Stimulated activated effector memory CD8-positive, alpha-beta T cell treated with anti-CD3 and anti-CD28 coated beads, Interleukin-12 subunit alpha, Interleukin-12 subunit beta, amount 100 ng/mL, for 72 hours (primary cell): ENCODE data around the gene TICAM2.

ENCODE experiments used
- ATAC-seq: fragments of 150-1000 bp; cut with Tn5 transposase; 2 replicates; pipeline ENCODE4 v1.10.0; 2021
- DNase-seq, 2 donors: peaks; one replicate each; pipeline ENCODE4 v3.0.0; 2021 to 2022; ENCODE audit warnings: low spot score in 2 of 2
- H3K27ac Mint-ChIP-seq: one replicate; pipeline ENCODE4 v1.8.0; 2022; ENCODE audit warnings: mild to moderate bottlenecking, mixed read lengths
- H3K36me3 Mint-ChIP-seq: one replicate; pipeline ENCODE4 v1.8.0; 2022; ENCODE audit warnings: mild to moderate bottlenecking, mixed read lengths
- H3K4me1 Mint-ChIP-seq: one replicate; pipeline ENCODE4 v1.8.0; 2022; ENCODE audit warnings: mixed read lengths
- H3K4me3 Mint-ChIP-seq: one replicate; pipeline ENCODE4 v1.8.0; 2022; ENCODE audit warnings: mild to moderate bottlenecking, mixed read lengths
- H3K9me3 Mint-ChIP-seq: one replicate; pipeline ENCODE4 v1.8.0; 2022; ENCODE audit warnings: mixed read lengths

The TICAM2 gene

GRCh38 chr5:115558388-115558956, 43.8 kb downstream of the TICAM2 start:
- Mint-ChIP-seq H3K4me3 (no peak overlapping the region), H3K4me1 (no peaks in the 10 kb centered on the region), H3K9me3 (no peaks in the 10 kb centered on the region), H3K36me3 (no peaks in the 10 kb centered on the region), H3K27ac (no peak overlapping the region)
- DNase-seq (no peak), ATAC-seq (no peak)

DNA sequence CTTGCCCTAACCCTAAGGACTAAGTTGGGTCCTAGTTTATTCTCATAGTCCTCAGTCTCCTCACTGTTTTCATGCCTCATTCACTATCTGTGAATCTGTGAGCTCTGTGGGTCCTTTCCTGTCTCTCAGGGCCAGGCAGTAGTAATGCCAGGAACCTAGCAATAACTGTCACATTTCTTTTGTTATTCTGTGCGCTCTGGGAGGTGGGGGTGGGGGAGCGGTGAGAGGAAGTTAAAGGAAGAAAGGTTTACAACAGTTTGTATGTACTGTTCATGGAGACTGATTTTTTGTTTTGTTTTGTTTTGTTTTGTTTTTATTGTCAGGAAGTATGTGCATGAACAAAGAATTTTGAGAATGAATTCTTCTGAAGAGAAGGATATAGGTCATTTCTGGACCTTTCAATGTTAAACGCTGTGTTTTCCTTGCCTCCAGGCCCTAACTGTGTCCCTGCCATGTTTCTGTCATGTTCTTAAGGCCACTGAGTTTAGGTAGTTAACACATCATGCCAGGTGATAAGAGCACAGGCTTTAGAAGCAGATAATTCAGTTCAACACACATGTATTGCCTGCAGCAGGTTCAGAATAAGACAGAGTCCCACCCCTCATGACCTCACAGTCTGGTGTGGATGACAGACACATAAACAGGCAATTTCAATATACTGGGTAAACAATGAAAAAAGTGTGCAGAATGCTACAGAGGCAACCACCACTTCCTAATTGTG, 44.5 kb downstream of the TICAM2 start:
- DNase-seq, result no peak
- no peak overlapping the region for H3K4me3 Mint-ChIP-seq
- H3K9me3 Mint-ChIP-seq, result no peaks in the 10 kb centered on the region
- H3K27ac Mint-ChIP-seq, result no peak overlapping the region
- H3K36me3 Mint-ChIP-seq, result no peaks in the 10 kb centered on the region
- H3K4me1 Mint-ChIP-seq, result no peaks in the 10 kb centered on the region
- no peak for ATAC-seq

DNA sequence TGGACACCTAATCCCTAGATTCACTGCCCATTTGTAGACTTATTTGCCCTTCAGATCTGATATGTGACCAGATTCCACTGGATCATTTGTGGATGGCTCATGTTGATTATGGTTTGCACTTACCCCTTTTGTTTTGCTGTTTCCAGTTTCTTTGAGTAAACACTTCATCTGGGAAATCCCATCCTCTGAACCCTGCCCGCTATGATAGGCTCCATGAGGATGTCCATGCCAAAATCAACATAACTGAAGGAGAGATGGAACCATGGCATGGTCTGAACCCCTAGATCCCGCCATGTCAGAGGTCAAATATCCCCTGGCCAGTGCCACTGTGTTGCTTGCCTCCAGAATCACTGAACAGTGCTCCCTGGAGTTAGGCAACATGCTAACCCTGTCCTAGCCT, 46.0 kb downstream of the TICAM2 start:
- no peaks in the 10 kb centered on the region for H3K9me3 Mint-ChIP-seq
- no peak overlapping the region for H3K4me3 Mint-ChIP-seq
- DNase-seq (no peak), ATAC-seq (no peak)
- no peaks in the 10 kb centered on the region for H3K36me3 Mint-ChIP-seq
- no peaks in the 10 kb centered on the region for H3K4me1 Mint-ChIP-seq
- no peak overlapping the region for H3K27ac Mint-ChIP-seq

DNA sequence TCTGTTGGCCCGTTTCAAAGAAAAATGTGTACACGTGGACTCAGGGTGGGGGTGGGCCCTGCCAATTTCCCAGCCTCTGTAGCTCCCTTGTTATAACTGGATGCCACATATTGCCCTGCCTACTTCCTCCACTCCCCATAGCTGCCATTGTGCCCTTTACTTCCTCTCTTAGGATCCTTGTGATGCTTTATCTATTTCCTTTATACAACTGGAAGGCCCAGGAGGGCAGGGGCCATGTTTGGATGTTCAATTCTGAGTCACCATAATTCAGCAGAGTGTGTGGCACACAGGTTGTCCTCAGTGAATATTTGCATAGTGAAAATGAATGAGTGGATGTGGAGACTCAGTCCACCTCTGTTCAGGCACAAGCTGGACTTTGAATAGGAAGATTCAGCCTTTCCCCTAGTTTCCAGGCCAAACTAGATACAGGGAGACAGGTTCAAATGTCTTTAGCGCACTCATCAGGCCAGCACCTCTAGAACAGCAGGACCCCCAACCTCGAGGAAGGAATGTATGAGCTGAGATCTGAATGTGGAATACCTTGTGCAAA, 47.1 kb downstream of the TICAM2 start:
- Mint-ChIP-seq H3K27ac (no peak overlapping the region), H3K4me3 (no peak overlapping the region), H3K9me3 (no peaks in the 10 kb centered on the region), H3K4me1 (no peaks in the 10 kb centered on the region), H3K36me3 (no peaks in the 10 kb centered on the region)
- ATAC-seq (no peak), DNase-seq (no peak)

DNA sequence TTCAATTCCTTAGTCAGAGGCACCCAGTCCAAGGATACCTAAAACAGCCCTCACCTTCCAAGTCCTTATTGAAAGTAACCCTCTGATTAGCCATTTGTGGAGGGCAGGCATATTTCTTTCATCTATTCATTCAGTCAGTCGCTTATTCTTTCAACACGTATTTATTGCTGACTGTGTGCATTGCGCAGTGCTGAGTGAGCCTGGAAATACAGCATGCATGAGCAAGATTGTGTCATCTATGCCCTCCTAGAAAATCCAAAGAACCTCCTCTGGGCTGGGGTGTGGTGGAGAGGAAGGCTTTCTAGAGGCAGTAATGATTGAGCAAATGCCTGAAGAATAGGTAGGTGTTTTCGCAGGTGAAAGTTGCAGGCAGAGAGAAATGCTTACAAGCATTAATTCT, 49.2 kb downstream of the TICAM2 start:
- Mint-ChIP-seq H3K36me3 (no peaks in the 10 kb centered on the region), H3K27ac (no peak overlapping the region), H3K4me1 (no peaks in the 10 kb centered on the region), H3K9me3 (no peaks in the 10 kb centered on the region), H3K4me3 (no peak overlapping the region)
- ATAC-seq (no peak), DNase-seq (no peak)

DNA sequence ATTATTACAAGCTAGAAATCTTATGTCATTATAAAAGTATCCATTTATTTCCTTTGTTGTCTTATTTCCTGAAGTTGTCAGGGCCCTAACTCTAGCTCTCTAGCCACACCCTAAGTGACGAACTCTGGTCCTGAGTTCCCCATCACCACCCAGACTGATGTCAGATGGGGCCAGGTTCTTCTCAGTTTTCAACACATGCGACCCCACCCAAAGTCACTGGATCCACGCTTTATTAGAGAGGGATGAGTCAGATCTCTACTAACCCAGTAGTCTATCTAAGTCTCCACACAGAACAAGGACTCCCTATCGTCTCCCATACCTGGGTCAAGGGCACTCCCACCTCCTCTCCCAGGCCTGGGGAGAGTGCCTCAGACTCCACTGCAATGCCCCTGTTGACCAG, 50.9 kb downstream of the TICAM2 start:
- Mint-ChIP-seq H3K36me3 (no peaks in the 10 kb centered on the region), H3K4me1 (no peaks in the 10 kb centered on the region), H3K4me3 (no peak overlapping the region), H3K9me3 (no peaks in the 10 kb centered on the region), H3K27ac (peak overlapping the region; percentile 0)
- no peak for DNase-seq
- ATAC-seq, result peak; percentile 28

DNA sequence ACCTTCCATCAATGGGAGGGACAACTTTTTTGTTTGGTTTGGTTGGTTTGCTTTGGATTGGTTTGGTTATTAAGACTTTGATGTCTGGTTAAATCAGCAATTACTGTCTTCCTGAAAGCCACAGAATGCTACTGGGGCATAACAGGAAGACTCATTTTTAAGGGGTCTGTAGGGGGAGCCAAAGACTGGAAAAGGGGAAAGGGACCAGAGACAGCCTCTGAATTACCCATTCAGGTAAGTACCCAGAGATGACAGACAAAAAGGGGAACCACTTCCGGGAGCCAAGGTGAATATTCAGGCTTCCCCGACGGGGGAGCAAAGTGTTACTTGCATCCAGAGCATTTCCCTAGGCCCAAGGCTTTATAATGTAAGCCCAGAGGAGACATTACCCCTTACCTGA, 53.1 kb downstream of the TICAM2 start:
- Mint-ChIP-seq H3K36me3 (peaks cover 7% of the 10 kb centered on the region), H3K9me3 (no peaks in the 10 kb centered on the region), H3K4me1 (peaks cover 4% of the 10 kb centered on the region), H3K4me3 (no peak overlapping the region), H3K27ac (no peak overlapping the region)
- DNase-seq (no peak), ATAC-seq (no peak)

DNA sequence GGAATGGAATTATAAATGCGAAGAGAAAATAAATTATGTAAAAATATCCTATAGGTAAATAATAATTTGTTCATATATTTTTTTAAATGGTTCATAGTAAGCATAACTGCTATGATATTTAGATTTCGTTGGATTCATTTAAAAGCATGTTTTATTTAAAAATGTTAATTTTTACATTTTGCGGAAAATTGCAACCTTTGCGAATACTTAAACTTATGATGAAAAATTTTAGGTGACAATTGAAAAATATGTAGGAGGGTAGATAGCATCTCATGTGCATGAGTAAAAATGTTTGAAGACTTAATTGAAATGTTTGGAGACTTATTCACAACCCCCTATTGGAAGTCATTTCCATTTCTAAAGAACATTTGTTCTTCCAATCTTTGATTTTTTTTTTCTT, 53.6 kb downstream of the TICAM2 start:
- Mint-ChIP-seq H3K27ac (no peak overlapping the region), H3K9me3 (no peaks in the 10 kb centered on the region), H3K4me3 (no peak overlapping the region), H3K36me3 (peaks cover 12% of the 10 kb centered on the region), H3K4me1 (peaks cover 4% of the 10 kb centered on the region)
- DNase-seq (no peak), ATAC-seq (no peak)

DNA sequence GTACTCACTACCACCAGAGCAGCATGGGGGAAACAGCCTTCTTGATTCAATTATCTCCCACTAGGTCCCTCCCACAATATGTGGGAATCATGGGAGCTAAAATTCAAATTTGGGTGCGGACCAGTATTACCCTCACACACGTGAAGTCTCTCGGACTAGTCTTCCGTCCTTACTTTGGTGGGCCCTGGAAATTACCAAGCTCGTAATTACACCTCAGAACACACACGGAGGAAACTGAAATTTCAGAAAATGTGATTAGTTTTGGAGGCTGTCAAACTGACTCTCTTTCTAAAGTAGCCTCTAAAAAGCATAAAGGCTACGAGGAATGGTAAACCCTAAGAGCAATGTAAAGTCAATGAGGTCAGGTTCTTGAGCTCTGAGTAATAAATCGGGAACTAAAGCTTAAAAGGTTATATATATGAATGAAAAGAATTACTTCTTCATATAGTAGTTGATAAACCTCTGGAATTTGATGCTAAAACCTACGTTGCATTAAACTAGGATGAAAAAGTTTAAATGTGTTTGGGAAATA, 56.9 kb downstream of the TICAM2 start:
- DNase-seq (no peak), ATAC-seq (no peak)
- Mint-ChIP-seq H3K27ac (peak overlapping the region; percentile 97), H3K9me3 (no peaks in the 10 kb centered on the region), H3K4me1 (peaks cover 10% of the 10 kb centered on the region), H3K4me3 (peak overlapping the region; percentile 96), H3K36me3 (peaks cover 45% of the 10 kb centered on the region)

DNA sequence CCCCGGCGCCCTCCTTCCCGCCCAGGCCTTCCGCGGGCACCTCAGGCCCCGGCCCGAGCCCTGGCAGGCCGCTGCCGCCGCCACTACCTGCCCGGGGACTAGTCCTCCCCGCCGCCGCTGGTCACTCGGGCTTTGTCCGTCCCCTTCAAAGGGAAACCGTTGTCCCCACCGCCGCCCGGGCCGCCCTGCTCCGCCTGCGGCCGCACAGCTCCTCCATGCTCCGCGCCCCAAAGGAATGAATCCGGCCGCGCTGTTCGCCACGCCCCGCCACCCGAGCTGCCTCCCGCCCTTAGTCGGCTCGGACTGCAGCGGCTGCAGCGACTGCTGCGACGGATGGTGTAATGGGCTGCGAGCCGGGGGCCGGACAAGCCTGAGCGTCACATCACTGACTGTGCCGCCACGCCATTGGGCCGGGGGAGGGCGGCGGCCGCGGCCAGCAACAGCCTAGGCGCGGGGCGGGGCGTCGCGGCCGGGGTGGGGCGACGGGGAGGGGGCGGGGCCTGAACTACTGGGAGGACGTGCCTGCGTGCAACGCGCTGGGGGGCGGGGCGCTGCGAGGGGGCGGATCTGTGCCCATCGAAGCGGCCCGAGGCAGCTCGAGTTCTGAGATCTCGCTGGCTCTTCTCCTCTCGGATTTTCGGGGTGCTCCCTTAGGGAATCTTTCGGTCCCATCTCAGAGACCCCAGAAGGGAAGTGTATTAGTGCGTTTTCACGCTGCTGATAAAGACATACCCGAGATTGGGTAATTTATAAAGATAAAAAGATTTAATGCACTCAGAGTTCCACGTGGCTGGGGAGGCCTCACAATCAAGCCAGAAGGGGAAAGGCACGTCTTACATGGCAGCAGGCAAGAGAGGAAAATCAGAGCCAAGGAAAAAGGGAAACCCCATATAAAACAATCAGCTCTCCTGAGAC, 57.6 kb downstream of the TICAM2 start, which contains the start of gene FEM1C:
FEM1C (minus strand) TSS at position 340 of the 915 bp plus-strand sequence. CDS start 1,282 bp downstream, outside the sequence.
- peak within 1 kb of the TSS; percentile 96 for H3K4me3 Mint-ChIP-seq
- H3K27ac Mint-ChIP-seq, result peak within 1 kb of the TSS; percentile 97
- peaks cover 52% of the 10 kb centered on the region for H3K36me3 Mint-ChIP-seq
- H3K4me1 Mint-ChIP-seq, result peaks cover 17% of the 10 kb centered on the region
- ATAC-seq, result peak; percentile 98
- H3K9me3 Mint-ChIP-seq, result no peaks in the 10 kb centered on the region
- DNase-seq, result peak; percentile 94 to 96

DNA sequence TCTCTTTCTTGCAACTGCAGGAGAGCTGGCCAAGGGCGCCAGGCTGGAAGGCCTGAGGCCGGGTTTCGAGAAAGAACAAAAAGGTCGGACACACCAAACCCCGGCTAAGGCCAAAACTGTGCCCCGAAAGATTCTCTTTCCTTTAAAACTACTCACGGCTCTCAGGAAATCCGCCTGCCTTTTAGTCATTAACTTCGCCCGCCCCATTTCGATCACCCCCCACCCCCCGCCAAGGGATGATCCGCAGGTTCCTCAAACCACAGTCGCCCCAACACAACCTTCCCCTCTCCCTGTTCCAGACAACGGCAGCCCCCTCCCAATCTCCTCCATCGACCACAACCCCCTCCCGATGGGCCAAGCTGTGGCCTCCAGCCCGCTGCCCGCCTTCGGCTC, 58.2 kb downstream of the TICAM2 start:
- Mint-ChIP-seq H3K9me3 (no peaks in the 10 kb centered on the region), H3K4me3 (peak overlapping the region; percentile 96), H3K27ac (peak overlapping the region; percentile 97), H3K36me3 (peaks cover 59% of the 10 kb centered on the region), H3K4me1 (peaks cover 23% of the 10 kb centered on the region)
- peak; percentile 51 for ATAC-seq
- DNase-seq, result peak in 1 of 2 donors; percentile 23

- Mint-ChIP-seq H3K9me3 (no peaks in the 10 kb centered on the region), H3K4me1 (peaks cover 29% of the 10 kb centered on the region), H3K4me3 (peak overlapping the region; percentile 96), H3K27ac (peak overlapping the region; percentile 97), H3K36me3 (peaks cover 64% of the 10 kb centered on the region)
- DNase-seq, result no peak
- ATAC-seq, result peak; percentile 31
These were observed 58.8 kb downstream of the TICAM2 start for GRCh38 chr5:115543365-115544042.

DNA sequence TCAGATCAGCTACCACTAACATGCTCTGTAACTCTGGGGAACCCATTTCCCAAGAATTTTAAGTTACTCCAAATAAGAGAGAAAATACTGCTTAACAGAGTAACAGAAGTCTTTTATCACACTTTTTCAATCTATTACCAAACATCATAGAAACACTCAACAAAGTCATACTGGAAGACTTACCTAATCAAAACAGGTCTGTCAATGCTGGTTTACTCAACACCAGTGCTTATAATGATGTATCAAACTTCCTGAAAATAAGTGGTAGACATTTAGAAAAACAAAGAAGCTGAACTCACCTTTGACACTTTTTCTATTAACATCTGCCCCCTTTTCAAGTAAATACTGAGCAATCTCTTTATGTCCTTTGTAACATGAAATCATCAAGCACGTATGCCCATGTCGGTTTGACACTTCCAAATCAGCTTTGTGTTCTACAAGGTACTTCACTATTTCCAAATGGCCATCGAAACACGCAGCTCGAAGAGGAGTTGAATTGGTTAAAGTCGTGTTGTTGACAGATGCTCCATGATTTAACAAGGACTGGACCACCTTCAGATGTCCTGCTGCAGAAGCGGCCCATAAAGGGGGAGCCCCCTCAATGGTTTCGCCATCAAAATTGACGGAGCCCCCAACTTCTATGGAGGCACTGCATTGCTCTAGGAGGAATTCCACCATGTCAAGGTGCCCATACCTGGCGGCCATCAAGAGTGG, 59.5 kb downstream of the TICAM2 start:
- peak overlapping the region; percentile 96 for H3K4me3 Mint-ChIP-seq
- DNase-seq, result no peak
- H3K9me3 Mint-ChIP-seq, result no peaks in the 10 kb centered on the region
- H3K36me3 Mint-ChIP-seq, result peaks cover 70% of the 10 kb centered on the region
- H3K27ac Mint-ChIP-seq, result peak overlapping the region; percentile 97
- H3K4me1 Mint-ChIP-seq, result peaks cover 36% of the 10 kb centered on the region
- no peak for ATAC-seq

GRCh38 chr5:115542086-115542485, 60.2 kb downstream of the TICAM2 start:
- H3K36me3 Mint-ChIP-seq, result peaks cover 76% of the 10 kb centered on the region
- H3K27ac Mint-ChIP-seq, result peak overlapping the region; percentile 97
- H3K4me1 Mint-ChIP-seq, result peaks cover 41% of the 10 kb centered on the region
- H3K4me3 Mint-ChIP-seq, result peak overlapping the region; percentile 96
- H3K9me3 Mint-ChIP-seq, result no peaks in the 10 kb centered on the region
- ATAC-seq, result no peak
- DNase-seq, result no peak
